CD4-positive, alpha-beta T cell treated with Interleukin-4 for 4 hours (primary cell): ENCODE measurements around the gene TMEM45A.
"Not testable (repeated sequence)": the region's sequence is repeated elsewhere in the genome, so short reads cannot be mapped to it uniquely, and the experiment has no call there.

Source experiments
- DNase-seq: peaks from one replicate; pipeline ENCODE4 v3.0.0-alpha.2; 2020

TMEM45A gene

DNA sequence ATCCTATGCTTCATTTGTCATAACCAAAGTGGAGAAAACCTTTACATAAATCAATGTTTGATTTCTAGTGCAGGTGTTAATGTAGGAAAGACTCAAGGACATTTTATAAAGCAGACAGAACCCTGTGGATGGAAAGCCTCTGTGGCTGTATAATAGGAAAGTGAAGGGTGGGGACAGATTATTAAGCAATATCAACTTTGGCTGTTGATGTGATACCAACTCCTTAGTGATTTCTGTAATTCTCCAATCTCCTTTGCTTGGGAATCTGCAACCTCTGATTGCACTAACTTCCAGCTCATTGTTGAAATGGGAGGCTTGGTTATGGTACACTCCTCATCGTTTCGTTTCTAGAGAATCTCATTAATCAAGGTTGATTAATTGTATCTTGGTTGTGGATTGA, 87.7 kb downstream of the TMEM45A start:
- no peak for DNase-seq

DNA sequence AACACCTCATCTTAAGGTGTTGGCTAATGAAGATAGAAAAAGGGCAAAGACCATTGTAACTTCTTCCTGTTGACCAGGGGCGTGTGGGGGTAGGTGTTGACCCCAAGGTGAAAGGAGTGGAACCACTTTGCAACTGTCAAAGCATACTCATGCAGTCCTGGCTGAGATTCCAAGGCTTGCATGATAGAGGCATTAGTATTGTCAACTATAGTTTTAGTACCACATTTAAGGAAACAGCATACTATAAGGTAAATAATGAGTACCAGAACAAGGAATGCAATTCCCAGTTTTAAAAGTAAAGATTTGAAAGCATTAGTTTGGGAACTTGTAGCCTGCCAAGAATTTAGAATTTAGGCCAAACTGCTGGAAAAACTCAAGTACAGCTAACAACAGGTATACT, 89.2 kb downstream of the TMEM45A start:
- DNase-seq: no peak

DNA sequence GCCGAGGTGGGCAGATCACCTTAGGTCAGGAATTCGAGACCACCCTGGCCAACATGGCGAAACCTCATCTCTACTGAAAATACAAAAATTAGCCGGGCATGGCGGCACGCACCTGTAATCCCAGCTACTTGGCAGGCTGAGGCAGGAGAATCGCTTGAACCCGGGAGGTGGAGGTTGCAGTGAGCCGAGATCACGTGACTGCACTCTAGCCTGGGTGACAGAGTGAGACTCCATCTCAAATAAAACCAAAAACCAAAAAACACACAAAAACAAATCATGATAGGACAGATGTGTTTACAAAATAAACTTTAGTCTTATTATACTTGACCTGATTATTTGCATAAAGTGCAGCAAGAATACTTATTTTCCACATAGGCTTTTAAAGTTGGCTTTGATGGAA, 89.7 kb downstream of the TMEM45A start:
- not testable (repeated sequence) for DNase-seq

DNA sequence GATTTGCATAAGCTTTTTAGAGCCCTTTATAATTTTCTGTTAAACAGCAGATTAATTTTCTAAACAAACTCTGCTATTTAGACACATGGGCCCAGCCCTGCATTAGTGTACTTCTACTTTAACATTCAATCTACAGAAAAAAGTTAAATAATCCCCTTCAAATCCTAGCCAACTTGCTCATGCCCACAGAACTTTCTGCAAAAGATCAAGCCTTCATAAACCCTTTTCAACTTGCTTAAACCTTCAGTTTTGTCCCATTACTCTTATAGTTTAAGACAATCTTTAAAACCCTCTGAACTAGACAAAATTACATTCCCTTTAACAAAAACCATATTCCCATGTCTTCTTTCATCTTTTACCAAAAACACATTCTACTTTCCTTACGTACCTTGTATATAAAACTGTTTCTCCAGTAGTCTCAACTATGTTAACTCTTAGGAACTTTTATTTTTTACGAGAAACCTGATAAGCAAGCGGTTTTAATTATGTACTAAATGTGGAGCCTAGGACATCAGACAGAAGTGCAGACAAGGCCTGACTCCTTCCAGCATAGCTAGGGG, 91.8 kb downstream of the TMEM45A start:
- no peak for DNase-seq

DNA sequence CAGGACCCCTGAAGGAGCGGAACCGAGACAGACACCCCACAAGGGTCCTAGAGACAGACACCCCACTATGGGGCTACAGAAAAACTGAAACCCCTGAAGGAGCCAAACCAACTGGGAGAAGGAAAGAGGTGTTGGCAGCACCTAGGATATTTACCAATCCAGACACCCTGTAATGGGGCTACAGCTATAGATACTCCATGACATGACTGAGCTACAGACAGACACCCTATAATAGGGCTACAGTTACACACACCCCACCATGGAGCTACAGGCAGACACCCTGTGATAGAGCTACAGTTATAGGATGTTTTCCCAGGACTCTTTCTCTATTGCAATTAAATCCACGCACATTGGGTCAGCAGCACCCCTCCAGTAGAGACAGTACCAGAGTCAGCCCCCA, 94.4 kb downstream of the TMEM45A start:
- DNase-seq: no peak

DNA sequence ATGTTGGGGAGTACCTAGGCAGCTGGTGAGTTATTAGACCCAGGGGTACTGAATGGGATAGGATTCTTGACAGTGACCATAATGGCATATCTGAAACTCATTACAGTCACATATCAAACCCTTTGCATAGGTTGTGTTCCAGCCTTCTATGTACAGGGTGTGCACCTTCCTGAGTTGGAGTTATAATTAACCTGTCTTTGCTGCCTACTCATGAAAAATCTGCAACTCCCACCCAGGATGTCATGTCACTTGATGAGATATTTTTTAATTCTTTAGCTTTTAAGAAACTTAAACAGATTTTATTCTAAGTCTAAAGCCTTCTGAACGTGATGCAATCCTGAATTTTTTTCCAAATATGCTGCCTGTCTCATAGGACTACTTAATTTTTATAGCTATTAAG, 95.8 kb downstream of the TMEM45A start:
- no peak for DNase-seq

DNA sequence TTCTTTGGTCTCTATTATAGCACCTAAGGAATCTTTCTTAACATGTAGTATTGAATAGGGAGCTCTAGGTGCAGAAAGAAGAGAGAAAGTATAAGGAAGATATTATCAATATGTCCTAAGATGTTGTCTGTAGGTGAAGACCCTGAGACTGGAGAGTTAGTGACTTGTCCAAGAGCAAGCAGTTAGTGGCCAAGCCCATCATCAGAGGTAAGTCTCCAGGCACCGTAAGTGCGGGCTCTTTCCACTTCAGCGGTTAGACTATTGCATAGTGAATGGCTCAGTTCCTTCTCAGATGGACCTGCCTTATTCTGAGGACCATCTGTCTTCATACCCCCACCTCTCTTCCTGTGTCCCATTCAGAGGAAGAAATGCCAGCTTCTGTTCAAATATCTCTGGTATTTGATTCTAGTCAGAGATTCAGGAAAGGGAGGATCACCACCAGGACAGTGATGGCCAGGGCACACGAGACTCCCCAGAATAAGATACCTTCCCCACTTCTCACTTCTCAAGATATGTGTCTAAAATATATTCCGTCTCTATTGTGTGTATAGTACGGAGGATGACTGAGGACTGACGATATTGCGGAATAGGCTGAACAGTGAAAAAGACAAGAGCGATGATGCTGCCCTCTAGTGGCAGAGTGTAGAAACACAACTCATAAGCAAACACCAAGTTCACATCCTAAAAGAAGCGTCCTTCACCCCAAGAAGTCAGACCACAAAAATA, 97.9 kb downstream of the TMEM45A start:
- peak; percentile 71 for DNase-seq

DNA sequence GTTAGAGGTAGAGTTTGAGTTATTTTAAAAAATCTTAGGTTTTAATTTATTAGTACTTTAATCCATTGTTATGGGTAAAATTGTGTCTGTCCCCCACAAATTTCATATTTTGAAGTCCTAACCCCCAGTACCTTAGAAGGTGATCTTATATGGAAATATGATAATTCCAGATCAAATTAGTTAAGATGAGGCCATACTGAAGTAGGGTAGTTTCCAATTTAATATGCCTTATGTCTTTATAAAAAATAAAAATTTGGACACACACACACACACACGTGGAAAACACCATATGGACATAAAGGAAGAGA, 98.4 kb downstream of the TMEM45A start:
- no peak for DNase-seq

DNA sequence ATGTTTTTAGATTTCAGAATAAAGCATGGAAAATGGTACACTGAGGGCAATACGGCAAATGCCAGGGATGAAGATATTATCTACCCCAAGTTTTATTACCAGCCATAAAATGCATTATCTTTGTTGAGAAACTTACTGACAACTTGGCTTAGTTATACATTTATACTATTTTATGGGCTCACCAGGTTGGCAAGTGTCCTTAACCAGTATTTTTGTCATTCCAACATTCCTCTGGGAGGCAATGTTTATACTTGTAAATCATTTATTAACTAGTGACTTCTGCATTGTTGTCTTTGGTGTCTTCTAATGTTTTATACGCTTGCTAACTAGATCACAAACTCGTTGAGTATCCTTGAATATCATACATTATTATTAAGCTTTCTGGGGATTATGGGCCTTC, 99.0 kb downstream of the TMEM45A start:
- DNase-seq: no peak

DNA sequence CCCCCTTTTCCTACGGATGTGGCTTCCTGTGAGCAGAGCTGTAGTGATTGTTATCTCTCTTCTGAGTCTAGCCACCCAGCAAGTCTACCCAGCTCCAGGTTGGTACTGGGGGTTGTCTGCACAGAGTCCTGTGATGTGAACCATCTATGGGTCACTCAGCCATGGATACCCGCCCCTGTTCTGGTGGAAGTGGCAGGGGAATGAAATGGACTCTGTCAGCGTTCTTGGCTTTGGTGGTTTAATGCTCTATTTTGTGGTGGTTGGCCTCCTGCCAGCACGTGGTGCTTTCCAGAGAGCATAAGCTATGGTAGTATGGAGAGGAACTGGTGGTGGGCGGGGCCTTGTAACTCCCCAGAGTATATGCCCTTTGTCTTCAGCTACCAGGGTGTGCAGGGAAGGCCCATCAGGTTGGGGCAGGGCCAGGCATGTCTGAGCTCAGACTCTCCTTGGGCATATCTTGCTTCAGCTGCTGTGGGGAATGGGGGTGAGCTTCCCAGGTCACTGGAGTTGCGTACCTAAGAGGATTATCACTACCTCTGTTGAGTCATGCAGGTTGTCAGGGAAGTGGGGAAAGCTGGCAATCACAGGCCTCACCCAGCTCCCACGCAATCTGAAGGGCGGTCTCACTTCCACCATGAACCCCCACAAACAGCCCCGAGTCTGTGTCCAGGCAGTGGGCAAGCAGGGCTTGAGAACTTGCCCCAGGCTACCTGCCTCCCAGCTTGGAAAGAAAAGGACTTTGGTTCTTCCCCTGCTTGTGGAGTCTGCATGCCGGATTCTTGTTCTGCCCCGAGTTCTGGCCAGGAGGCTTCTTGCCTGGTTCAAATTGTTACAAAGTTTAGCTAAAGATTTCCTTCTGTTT, 108.0 kb downstream of the TMEM45A start:
- no peak for DNase-seq

DNA sequence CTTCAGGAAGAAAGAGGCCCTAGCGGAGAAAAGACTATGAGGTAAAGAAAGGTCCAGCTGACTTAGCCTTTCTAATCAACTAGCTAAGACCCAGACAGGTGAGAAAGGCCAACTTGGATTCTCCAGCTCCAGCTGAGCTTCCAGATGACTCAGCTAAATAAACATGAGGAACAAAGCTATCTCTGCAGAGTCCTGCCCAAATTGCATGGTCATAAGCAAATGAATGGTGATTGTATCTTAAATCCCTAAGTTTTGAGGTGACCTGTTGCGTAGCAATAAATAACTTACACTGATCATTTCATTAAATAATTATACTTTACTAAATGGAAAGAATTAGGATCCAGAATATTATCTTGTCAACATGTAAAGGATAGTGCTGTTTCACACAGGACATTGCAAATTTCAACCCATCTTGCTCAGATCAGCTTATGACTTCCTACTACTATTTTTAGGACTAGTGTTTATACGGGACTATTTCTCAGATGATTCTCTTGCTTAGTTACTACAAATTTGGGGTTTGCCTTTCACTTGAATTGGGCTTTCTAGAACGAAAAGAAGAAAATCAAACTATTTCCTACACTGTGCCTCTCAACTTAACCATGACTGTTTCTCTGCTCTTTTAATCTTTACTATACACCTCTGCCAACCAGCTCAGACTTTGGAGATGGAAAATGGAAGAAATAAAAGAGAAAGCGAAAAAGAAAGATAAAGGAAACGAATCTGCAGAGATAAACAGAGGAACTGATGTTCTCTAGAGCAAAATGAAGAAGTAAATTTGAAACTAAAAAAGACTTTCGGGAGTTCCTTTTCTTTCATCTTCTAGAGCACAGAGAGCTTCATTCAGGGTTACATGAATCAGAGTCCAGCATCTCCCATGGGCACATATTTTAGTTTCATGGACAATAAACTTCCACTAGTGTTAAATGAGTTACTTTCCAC, 110.4 kb downstream of the TMEM45A start:
- no peak for DNase-seq

DNA sequence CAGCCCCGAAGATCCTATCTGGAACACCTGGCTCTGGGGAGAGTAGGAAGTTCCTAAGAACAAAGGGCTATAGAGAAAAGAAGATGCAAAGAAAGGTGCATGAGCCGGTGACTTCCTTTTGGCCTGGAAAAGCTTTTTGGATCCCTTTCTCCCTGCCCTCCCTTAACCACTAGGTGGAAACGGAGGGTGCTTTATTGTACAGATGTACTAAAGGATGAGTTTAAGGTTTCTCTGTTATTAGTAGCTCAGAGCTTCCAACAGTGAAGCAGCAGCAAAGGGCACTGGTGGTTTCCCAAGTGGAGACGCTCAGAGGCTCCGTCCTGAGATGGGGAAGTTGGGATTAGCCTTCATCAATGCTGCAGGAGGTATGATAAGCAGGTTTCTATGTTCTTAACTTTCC, 111.0 kb downstream of the TMEM45A start:
- no peak for DNase-seq

DNA sequence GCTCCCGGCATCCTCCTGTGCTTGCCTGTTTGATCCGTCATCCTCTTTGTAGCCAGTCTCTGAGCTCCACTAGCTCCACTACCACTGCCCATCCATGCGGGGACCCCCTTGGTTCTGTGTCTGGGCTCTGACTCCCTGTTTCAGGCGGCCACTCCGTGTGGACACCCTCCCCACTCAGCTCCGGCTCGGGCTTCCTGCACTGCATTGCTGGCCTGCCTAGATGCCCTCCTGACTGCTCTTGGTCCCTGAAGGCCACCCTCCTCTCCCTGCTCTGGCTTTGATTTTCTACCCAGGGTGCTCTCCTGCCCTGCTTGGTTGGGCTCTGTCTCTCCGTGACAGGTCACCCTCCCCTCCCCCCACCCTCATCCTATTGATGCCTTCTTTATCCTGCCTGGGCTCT, 112.9 kb downstream of the TMEM45A start:
- DNase-seq: no peak

DNA sequence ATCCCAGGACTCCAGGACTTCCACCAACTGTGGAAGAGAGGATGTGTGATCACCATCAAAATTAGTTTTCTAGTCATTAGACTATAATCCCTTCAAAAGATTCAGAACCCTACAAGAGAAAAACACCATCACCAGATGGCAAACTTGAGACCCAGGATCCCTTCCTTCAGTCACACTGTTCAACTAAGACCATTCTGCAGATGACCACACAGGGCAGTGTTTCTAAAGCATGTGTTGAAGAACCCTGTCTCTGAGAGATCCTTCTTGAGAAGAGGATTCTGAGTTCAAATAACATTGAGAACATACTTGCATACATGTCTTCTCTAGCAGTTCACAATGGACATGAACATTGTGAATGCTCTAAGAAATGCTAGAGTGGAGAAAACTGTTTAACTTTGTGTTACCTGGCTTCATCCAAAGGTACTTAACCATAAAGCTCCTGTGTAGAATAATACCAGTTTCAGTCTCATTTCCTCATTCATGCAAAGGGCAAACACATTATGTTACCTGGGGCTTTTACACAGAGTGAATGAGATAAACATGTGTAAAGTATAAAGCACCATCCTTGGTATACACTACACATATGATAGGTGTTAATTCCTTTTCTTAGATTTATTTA, 114.6 kb downstream of the TMEM45A start:
- no peak for DNase-seq

DNA sequence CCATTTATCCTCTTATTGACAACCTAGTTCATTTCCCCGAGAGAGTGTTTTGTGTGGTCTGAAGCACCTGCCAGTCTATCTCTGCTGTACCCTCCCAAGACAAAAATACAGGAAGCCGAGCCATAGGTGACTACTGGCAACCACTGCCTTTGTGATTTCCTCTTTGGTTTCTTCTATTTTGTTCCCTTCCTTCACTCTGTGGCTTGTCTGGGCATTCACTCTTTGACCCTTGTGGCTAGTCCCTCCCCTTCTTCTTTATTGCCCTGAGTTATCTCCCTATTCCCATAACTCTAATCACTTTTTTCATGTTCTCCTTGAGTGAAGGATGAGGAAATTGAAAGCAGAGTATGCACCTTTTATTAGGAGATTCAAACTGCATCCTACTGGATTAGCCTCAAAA, 116.9 kb downstream of the TMEM45A start, which contains the start of gene ADGRG7:
Gene ADGRG7 (plus strand): TSS at position 297 of the 400 bp plus-strand sequence. CDS start 256 bp downstream, outside the sequence.
- no peak for DNase-seq

DNA sequence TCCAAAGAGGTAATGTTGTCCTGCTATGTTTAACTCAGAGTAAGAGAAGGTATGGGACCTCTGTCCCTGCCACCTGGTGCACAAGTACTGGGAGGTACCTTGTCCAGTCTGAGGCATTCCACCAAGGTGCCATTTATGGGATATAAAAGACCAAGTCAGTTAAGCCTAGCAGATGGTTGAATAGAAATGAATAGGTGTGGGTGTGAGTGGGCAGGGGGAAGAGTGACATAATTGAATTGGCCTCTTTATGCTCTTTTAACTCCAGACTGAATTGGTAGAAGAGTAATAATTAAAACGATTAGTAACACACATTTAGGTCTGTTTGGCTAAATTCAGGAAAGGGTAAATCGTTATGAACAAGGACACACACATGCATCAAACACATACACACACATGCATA, 117.5 kb downstream of the TMEM45A start:
- no peak for DNase-seq

DNA sequence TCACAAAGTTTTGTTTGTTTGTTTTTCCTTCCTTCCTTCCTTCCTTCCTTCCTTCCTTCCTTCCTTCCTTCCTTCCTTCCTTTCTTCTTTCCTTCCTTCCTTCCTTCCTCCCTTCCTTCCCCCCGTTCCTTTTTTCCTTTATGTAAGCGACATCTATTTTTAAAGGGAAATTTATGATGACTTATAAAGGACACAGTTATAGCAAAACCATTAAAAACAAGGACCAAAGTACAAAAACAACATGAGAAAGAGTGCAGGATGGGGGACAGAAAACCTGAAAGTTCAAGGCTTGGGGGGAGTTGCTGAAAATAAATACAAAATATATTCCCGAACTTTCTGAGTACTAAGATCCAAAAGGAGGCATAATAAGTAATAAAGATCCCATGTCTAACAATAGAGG, 118.8 kb downstream of the TMEM45A start:
- no peak for DNase-seq

DNA sequence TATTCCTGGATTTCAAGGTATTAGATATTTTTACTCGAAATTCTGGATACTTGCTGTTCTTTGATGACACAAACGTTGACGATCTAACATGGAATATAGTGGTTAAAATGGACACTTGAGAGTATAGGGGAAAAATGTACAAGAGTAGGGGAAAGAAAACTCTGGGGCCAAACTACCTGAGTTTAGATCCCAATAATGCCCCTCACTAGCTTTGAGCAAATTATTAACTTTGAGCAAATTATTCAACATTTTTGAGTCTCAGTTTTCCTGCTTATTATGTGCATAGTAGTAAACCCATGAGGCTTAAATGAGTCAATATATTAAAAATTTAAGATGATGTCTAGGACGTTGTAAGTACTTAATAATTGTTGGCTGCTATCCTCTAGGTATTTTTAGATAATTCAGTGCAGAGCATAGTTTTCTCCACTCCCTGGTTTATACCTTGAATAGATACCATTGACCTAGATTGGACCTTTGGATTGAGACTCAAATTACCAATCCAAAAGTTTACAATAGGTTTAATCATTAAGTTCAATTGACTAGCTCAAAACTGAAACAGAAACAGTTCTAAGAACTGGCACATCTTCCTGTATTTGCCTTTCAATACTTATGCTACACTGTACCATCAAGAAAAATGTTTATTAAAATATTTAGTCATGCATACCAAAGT, 121.4 kb downstream of the TMEM45A start:
- DNase-seq: no peak

DNA sequence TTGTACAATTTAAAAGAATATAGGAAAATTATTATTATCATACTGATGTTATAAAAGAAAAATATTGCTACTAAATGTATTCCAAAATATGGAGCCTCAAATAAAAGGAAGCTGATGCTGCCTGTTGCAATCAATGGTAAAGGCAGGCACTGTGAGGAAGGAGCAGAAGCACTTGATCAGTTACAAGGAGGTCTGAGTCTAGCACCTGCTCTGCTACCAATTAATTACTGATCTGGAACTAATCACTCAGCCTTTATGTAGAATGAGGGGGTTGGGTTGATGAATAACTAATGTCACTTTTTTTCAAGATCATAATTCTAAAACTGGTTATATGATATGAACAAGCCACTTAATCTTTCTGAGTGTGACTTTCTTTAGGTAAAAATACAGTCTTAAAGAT, 122.5 kb downstream of the TMEM45A start:
- DNase-seq: no peak

DNA sequence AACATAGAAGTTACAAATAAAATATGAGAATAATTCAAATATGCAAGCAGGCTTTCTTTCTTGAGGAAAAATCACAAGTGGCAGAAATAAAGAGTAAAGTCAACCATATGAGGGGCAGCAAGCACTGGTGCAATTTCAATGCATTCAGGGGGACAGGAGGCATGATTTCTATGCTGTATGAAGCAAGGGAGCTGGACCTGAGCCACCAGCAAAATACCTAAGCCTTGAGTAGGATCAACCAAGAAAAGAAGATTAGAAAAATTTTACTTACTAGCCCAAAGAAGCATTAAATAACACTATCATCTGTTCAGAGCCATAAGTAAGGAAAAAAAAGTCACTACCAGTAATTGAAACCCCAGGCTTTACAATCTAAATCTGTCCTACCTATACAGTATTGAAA, 123.3 kb downstream of the TMEM45A start:
- no peak for DNase-seq

DNA sequence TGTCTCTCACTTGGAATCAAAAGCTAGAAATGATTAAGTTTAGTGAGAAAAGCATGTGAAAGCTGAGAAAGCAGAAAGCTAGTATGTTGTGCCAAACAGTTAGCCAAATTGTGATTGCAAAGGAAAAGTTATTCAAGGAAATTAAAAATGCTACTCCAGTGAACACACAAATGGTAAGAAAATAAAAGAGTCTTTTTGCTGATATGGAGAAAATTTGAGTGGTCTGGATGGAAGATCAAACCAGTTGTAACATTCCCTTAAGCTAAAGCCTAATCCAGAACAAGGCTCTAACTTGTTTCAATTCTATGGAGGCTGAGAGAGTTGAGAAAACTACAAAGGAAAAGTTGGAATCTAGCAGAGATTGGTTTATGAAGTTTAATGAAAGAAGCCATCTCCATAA, 128.8 kb downstream of the TMEM45A start:
- no peak for DNase-seq
